K562 (cell line): Measurements from ENCODE around the gene CCSER2. TPM values are rescaled to one million over a fixed set of nuclear protein-coding genes. Genes with fewer than 3 reads are reported as not detected.
A peak's percentile ranks its signal among the peaks of the same experiment; 100 is the strongest.

Experiments
- AFF1 ChIP-seq, 2 experiments: fragments of 450-650 bp; IDR thresholded peaks; 2 replicates each; pipeline ENCODE4 v1.6.1; 2018; ENCODE audit warnings: mild to moderate bottlenecking in 2 of 2, low read depth in 1 of 2; ENCODE audit not compliant: partially characterized antibody in 2 of 2
- BCL6 ChIP-seq: fragments of 250-450 bp; sonication (Bioruptor Pico); IDR thresholded peaks from 2 replicates; pipeline ENCODE4 v1.4.0; 2020
- CBFA2T3 ChIP-seq: fragments of 450-650 bp; IDR thresholded peaks from 2 replicates; pipeline ENCODE4 v1.6.1; 2017
- EGR1 ChIP-seq: fragments of 450-650 bp; conservative IDR thresholded peaks from 2 replicates; pipeline ENCODE4 v1.6.1; 2017; ENCODE audit warnings: mild to moderate bottlenecking
- ELK1 ChIP-seq: sonication (generic); formaldehyde crosslinking; IDR thresholded peaks from 2 replicates; pipeline ENCODE4 v1.8.1; 2022; ENCODE audit warnings: missing genetic modification reagents
- KLF16 ChIP-seq: IDR thresholded peaks from 2 replicates; pipeline ENCODE4 v1.6.1; 2016; ENCODE audit warnings: antibody characterized with exemption
- MEF2A ChIP-seq: IDR thresholded peaks from 2 replicates; pipeline ENCODE4 v1.6.1; 2011; ENCODE audit warnings: low read depth, mild to moderate bottlenecking, low read length, moderate library complexity; ENCODE audit not compliant: control insufficient read depth
- MTA3 ChIP-seq: fragments of 450-650 bp; formaldehyde crosslinking; IDR thresholded peaks from 2 replicates; pipeline ENCODE4 v1.6.1; 2017; ENCODE audit warnings: mild to moderate bottlenecking, borderline replicate concordance
- NBN ChIP-seq: fragments of 450-650 bp; IDR thresholded peaks from 2 replicates; pipeline ENCODE4 v1.6.1; 2016; ENCODE audit warnings: low read depth, mild to moderate bottlenecking
- PHB ChIP-seq: fragments of 250-450 bp; sonication (Bioruptor Pico); IDR thresholded peaks from 2 replicates; pipeline ENCODE4 v1.5.0; 2021
- POLR2G ChIP-seq: fragments of 200-400 bp; formaldehyde crosslinking; IDR thresholded peaks from 2 replicates; pipeline ENCODE4 v1.6.1; 2017; ENCODE audit warnings: low read depth, mild to moderate bottlenecking, antibody characterized with exemption, low read length, moderate library complexity
- SIRT6 ChIP-seq: IDR thresholded peaks from one replicate; pipeline ENCODE4 v1.6.1; 2012; ENCODE audit warnings: low read depth, mild to moderate bottlenecking, control low read depth, inconsistent platforms, low read length, moderate library complexity
- TCF7L2 ChIP-seq: fragments of 150-350 bp; IDR thresholded peaks from 2 replicates; pipeline ENCODE4 v1.6.1; 2016; ENCODE audit warnings: low read depth, mild to moderate bottlenecking, low read length, moderate library complexity
- TFAM ChIP-seq: fragments of 250-450 bp; sonication (Bioruptor Pico); conservative IDR thresholded peaks from 2 replicates; pipeline ENCODE4 v1.5.0; 2021; ENCODE audit warnings: mild to moderate bottlenecking, moderate library complexity
- UBTF ChIP-seq, 2 experiments: IDR thresholded peaks; 2 replicates each; pipeline ENCODE4 v1.6.1; 2012; ENCODE audit warnings: improper control_type of control experiment in 2 of 2, low read depth in 2 of 2, low read length in 2 of 2, borderline replicate concordance in 1 of 2
- ZBTB8A ChIP-seq: fragments of 450-650 bp; IDR thresholded peaks from 2 replicates; pipeline ENCODE4 v1.6.1; 2018; ENCODE audit warnings: mild to moderate bottlenecking, moderate library complexity; ENCODE audit not compliant: partially characterized antibody
- ZMIZ1 ChIP-seq, 2 experiments: fragments of 150-350 bp in 1 of 2; IDR thresholded peaks; 2 replicates each; pipeline ENCODE4 v1.6.1; 2012 to 2016; ENCODE audit warnings: low read depth in 2 of 2, low read length in 2 of 2, mild to moderate bottlenecking in 1 of 2, moderate library complexity in 1 of 2
- ZNF75A ChIP-seq: fragments of 450-650 bp; formaldehyde crosslinking; IDR thresholded peaks from 2 replicates; pipeline ENCODE4 v1.4.0; 2020; ENCODE audit warnings: mild to moderate bottlenecking
- polyA plus RNA-seq, 8 experiments: library from polyadenylated mRNA; depleted of rRNA in 4 of 8; stranded (reverse) in 5 of 8; unstranded in 3 of 8; fragments of >200 nt; fragmentation: Nextera tagmentation in 2 of 8; fragmentation: Illumina TruSeq in 1 of 8; extraction: Ambion mirVana in 2 of 8; extraction: Trizol in 1 of 8; gene quantifications; 2 replicates each; pipeline versions ENCODE4 v1.2.1 to v1.2.3, GENCODE V29; 2011 to 2014; ENCODE audit warnings: inconsistent platforms in 1 of 8, missing spikeins in 1 of 8
- total RNA-seq, 7 experiments: library from RNA; depleted of rRNA in 6 of 7; stranded (reverse); fragments of >200 nt in 6 of 7; fragmentation: Illumina TruSeq in 2 of 7; extraction: Trizol in 2 of 7; gene quantifications; 2 replicates each; pipeline versions ENCODE4 v1.2.1 to v1.2.3, GENCODE V29; 2011 to 2021; ENCODE audit warnings: low replicate concordance in 1 of 7

Gene CCSER2
- total and polyA plus RNA-seq, 9 of the 15 experiments (the other 6 are each of a cell fraction or from before 2014, with no cell fraction given), result 2.7 to 15.1 (median 9.7) TPM

- TF ChIP-seq KLF16, result no peak
- TF ChIP-seq PHB (CRISPR knock-in tag), result no peak
- no peak for TF ChIP-seq TCF7L2
- no peak for TF ChIP-seq ZNF75A
- TF ChIP-seq AFF1 (IDR thresholded peaks at IDR 0.05; ENCODE audit: low read depth in 1 of 2, partially characterized antibody in 2 of 2), result no peak
- TF ChIP-seq NBN, result no peak
- TF ChIP-seq POLR2G, result no peak
- no peak for TF ChIP-seq UBTF (IDR thresholded peaks at IDR 0.05; ENCODE audit: borderline replicate concordance in 1 of 2, low read depth in 2 of 2, low read length in 2 of 2)
- TF ChIP-seq ELK1 (CRISPR knock-in tag), result no peak
- TF ChIP-seq TFAM (CRISPR knock-in tag), result no peak
- TF ChIP-seq BCL6 (CRISPR knock-in tag), result no peak
- TF ChIP-seq SIRT6, result no peak
- 0 out of 2 replicates have a peak, but pooled peaks have one; percentile 37 for TF ChIP-seq MEF2A
- TF ChIP-seq CBFA2T3, result peak; percentile 89
- no peak for TF ChIP-seq ZMIZ1 (IDR thresholded peaks at IDR 0.05; ENCODE audit: low read depth in 2 of 2, low read length in 2 of 2)
- TF ChIP-seq MTA3, result no peak
- TF ChIP-seq ZBTB8A, result no peak
- TF ChIP-seq EGR1, result peak; percentile 85
Observed at GRCh38 chr10:84333864-84334451, 5.6 kb downstream of the CCSER2 start (continued).
